Activated CD8-positive, alpha-beta T cell treated with anti-CD3 and anti-CD28 coated beads for 36 hours (primary cell): ENCODE results near the gene OGN. TPM values are rescaled to one million over a fixed set of nuclear protein-coding genes. Genes with fewer than 3 reads are reported as not detected.

Source experiments
- ATAC-seq: fragments of 200-7000 bp; cut with Tn5 transposase; one replicate; pipeline ENCODE4 v1.10.0; 2021; ENCODE audit warnings: mild to moderate bottlenecking, moderate library complexity
- CTCF ChIA-PET: fragments of 350-600 bp; sonication (Branson Sonifier 250); formaldehyde crosslinking; loops from one replicate; lab custom pipeline; 2021; ENCODE audit warnings: antibody characterized with exemption; lab: Charles Lee
- POLR2A ChIA-PET: fragments of 350-600 bp; sonication (Branson Sonifier 250); formaldehyde crosslinking; loops from one replicate; lab custom pipeline; 2021; ENCODE audit warnings: antibody characterized with exemption; lab: Charles Lee
- DNase-seq: peaks from one replicate; pipeline ENCODE4 v3.0.0-alpha.2; 2020
- H3K27ac Mint-ChIP-seq: one replicate; pipeline ENCODE4 v1.8.0; 2021; ENCODE audit warnings: mild to moderate bottlenecking, mixed read lengths
- H3K27me3 Mint-ChIP-seq: one replicate; pipeline ENCODE4 v1.8.0; 2021; ENCODE audit warnings: mixed read lengths
- H3K36me3 Mint-ChIP-seq: one replicate; pipeline ENCODE4 v1.8.0; 2021; ENCODE audit warnings: low read depth, mixed read lengths
- H3K4me1 Mint-ChIP-seq: one replicate; pipeline ENCODE4 v1.8.0; 2021; ENCODE audit warnings: low read depth, mixed read lengths
- H3K4me3 Mint-ChIP-seq: one replicate; pipeline ENCODE4 v1.8.0; 2021; ENCODE audit warnings: mild to moderate bottlenecking, moderate library complexity, mixed read lengths
- H3K9me3 Mint-ChIP-seq: one replicate; pipeline ENCODE4 v1.8.0; 2021; ENCODE audit warnings: mixed read lengths
- intact Hi-C: fragments of 100-400 bp; cut with micrococcal nuclease; formaldehyde crosslinking; loops from one replicate; pipeline ENCODE4 v1.10.0; 2022
- total RNA-seq, 2 experiments: library from RNA; stranded (reverse); gene quantifications; one replicate each; pipeline ENCODE4 v1.2.3, GENCODE V29; 2021
- TF ChIP-seq, protein P1 (sequence below): fragments of 200-600 bp; IDR thresholded peaks from one replicate; pipeline ENCODE4 v1.8.0; 2022; ENCODE audit warnings: antibody characterized with exemption, mild to moderate bottlenecking

Gene OGN
- total RNA-seq, 2 experiments from 2014 or later: not detected

- CTCF ChIA-PET: no interaction called here
- Mint-ChIP-seq H3K4me3 (no peak overlapping the region), H3K4me1 (no peaks in the 10 kb centered on the region), H3K27ac (no peak overlapping the region), H3K36me3 (peaks cover 43% of the 10 kb centered on the region), H3K27me3 (no peaks in the 10 kb centered on the region), H3K9me3 (peaks cover 2% of the 10 kb centered on the region)
- POLR2A ChIA-PET: interaction anchor here (1.0 to 1.3 kb wide), 2 partner anchors 18 to 270 kb away, joined by 3 read pairs; partner anchors contain the start of gene NOL8
- ATAC-seq (no peak), DNase-seq (no peak)
- TF ChIP-seq, protein P1, sequence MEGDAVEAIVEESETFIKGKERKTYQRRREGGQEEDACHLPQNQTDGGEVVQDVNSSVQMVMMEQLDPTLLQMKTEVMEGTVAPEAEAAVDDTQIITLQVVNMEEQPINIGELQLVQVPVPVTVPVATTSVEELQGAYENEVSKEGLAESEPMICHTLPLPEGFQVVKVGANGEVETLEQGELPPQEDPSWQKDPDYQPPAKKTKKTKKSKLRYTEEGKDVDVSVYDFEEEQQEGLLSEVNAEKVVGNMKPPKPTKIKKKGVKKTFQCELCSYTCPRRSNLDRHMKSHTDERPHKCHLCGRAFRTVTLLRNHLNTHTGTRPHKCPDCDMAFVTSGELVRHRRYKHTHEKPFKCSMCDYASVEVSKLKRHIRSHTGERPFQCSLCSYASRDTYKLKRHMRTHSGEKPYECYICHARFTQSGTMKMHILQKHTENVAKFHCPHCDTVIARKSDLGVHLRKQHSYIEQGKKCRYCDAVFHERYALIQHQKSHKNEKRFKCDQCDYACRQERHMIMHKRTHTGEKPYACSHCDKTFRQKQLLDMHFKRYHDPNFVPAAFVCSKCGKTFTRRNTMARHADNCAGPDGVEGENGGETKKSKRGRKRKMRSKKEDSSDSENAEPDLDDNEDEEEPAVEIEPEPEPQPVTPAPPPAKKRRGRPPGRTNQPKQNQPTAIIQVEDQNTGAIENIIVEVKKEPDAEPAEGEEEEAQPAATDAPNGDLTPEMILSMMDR: no peak
- intact Hi-C loops: no loop called here
Measured at GRCh38 chr9:92342825-92343488, 61.4 kb downstream of the OGN start.

- no peaks in the 10 kb centered on the region for H3K4me1 Mint-ChIP-seq
- CTCF ChIA-PET: no interaction called here
- no peak overlapping the region for H3K27ac Mint-ChIP-seq
- peaks cover 43% of the 10 kb centered on the region for H3K36me3 Mint-ChIP-seq
- no peak for DNase-seq
- intact Hi-C loops: no loop called here
- H3K4me3 Mint-ChIP-seq: no peak overlapping the region
- TF ChIP-seq, protein P1: no peak
- ATAC-seq: no peak
- H3K9me3 Mint-ChIP-seq: peaks cover 2% of the 10 kb centered on the region
- no peaks in the 10 kb centered on the region for H3K27me3 Mint-ChIP-seq
- POLR2A ChIA-PET: no interaction called here
Measured at GRCh38 chr9:92341578-92341977, 62.8 kb downstream of the OGN start.

DNA sequence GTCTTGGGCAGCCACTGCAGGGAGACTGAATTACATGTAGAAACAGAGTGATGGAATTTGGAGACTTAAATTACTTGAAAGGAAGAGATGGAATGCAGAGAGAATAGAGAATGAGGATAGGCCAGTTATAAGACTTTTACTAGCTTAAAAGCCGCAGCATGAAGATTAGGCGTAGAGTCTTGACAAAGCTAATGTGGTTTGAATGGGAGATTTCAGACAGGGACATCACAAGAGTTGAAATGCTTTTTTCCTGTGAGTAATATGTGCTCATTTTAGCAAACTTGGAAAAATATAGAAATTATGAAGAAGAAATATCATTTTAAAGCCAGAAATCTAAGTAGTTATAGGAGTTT lies 71.1 kb downstream of the OGN start:
- intact Hi-C loops: no loop called here
- peaks cover 33% of the 10 kb centered on the region for H3K36me3 Mint-ChIP-seq
- H3K4me3 Mint-ChIP-seq: no peak overlapping the region
- H3K9me3 Mint-ChIP-seq: no peaks in the 10 kb centered on the region
- H3K27me3 Mint-ChIP-seq: no peaks in the 10 kb centered on the region
- DNase-seq: no peak
- ChIA-PET POLR2A (interaction anchor here (0.7 kb wide), 1 partner anchor 37 kb away, joined by 3 read pairs; no protein-coding TSS in a partner anchor), CTCF (interaction anchor here (1.3 kb wide), 1 partner anchor 18 kb away, joined by 3 read pairs; no protein-coding TSS in a partner anchor)
- peaks cover 4% of the 10 kb centered on the region for H3K4me1 Mint-ChIP-seq
- no peak overlapping the region for H3K27ac Mint-ChIP-seq
- TF ChIP-seq, protein P1: no peak
- no peak for ATAC-seq

Other genes with a start within 250 kb of the OGN start
- gene IARS1, start 110.9 kb downstream of the OGN start, total RNA-seq: 100 to 1,000 TPM; 247 to 251 TPM
- 10 to 100 TPM; 44.1 to 46.5 TPM for gene NOL8, start 79.2 kb downstream of the OGN start, total RNA-seq
- gene CENPP, start 78.6 kb downstream of the OGN start, total RNA-seq: 10 to 100 TPM; 22.5 to 28.7 TPM
- gene OMD, start 19.9 kb upstream of the OGN start, total RNA-seq: not detected
- gene ASPN, start 77.9 kb upstream of the OGN start, total RNA-seq: not detected
- not detected for gene ECM2, start 131.4 kb upstream of the OGN start, total RNA-seq